HCT116 (cell line): ENCODE data around the gene ETDC. TPM values are rescaled to one million over a fixed set of nuclear protein-coding genes. Genes with fewer than 3 reads are reported as not detected.
"Not testable (repeated sequence)": the region's sequence is repeated elsewhere in the genome, so short reads cannot be mapped to it uniquely, and the experiment has no call there.

Experiments used
- ATAC-seq: fragments of 200-7000 bp; cut with Tn5 transposase; 2 replicates; pipeline ENCODE4 v1.9.1; 2020; ENCODE audit warnings: mild to moderate bottlenecking, moderate library complexity
- BruUV-seq: library from RNA; stranded (reverse); fragments of 400-500 nt; replicated peaks from 2 replicates; lab custom pipeline; 2021; lab: Mats Ljungman, UMichigan
- CTCF ChIA-PET: fragments of 300-600 bp; sonication (Branson Sonifier 250); formaldehyde crosslinking; loops from one replicate; lab custom pipeline; 2021; ENCODE audit warnings: antibody characterized with exemption; lab: Charles Lee
- POLR2A ChIA-PET: fragments of 300-600, 350-600 bp; sonication (Branson Sonifier 250); formaldehyde crosslinking; loops from one replicate; lab custom pipeline; 2021; ENCODE audit warnings: antibody characterized with exemption; lab: Charles Lee
- RAD21 ChIA-PET, 2 experiments: fragments of 300-600 bp; sonication (Branson Sonifier 250); formaldehyde crosslinking; loops; one replicate each; lab custom pipeline; 2023; ENCODE audit warnings: low total read pairs in 2 of 2; ENCODE audit not compliant: uncharacterized antibody in 2 of 2, unreplicated experiment in 2 of 2, low non-redundant PET in 1 of 2; lab: Charles Lee
- DNase-seq: peaks from one replicate; pipeline ENCODE4 v3.0.0-alpha.2; 2010; ENCODE audit warnings: low read depth, low spot score
- H2AFZ ChIP-seq: fragments of 200-600 bp; shearing (Covaris generic), sonication (generic); 2 replicates; pipeline ENCODE4 v1.6.1; 2017; ENCODE audit warnings: low read depth, mixed run types, mixed read lengths, antibody characterized with exemption, low read length; ENCODE audit not compliant: poor library complexity, severe bottlenecking
- H3K27ac ChIP-seq: 2 replicates; pipeline ENCODE4 v1.5.1; 2012; ENCODE audit warnings: low read depth, low read length
- H3K27me3 ChIP-seq: fragments of 200-600 bp; sonication (generic); 2 replicates; pipeline ENCODE4 v1.6.1; 2016; ENCODE audit warnings: mixed run types, low read length, mixed read lengths; ENCODE audit not compliant: insufficient read depth
- H3K36me3 ChIP-seq, 2 experiments: fragments of 200-500 bp in 1 of 2; fragments of 200-600 bp in 1 of 2; sonication (Bioruptor generic) in 1 of 2; sonication (generic) in 1 of 2; 2 replicates each; pipeline versions ENCODE4 v1.5.1 to v1.6.1; 2014 to 2016; ENCODE audit warnings: low read length in 2 of 2, inconsistent platforms in 1 of 2, mixed read lengths in 1 of 2, mixed run types in 1 of 2; ENCODE audit not compliant: insufficient read depth in 2 of 2, control insufficient read depth in 1 of 2
- H3K4me1 ChIP-seq, 2 experiments: fragments of 200-600 bp in 1 of 2; sonication (generic) in 1 of 2; 2 replicates each; pipeline versions ENCODE4 v1.5.1 to v1.6.1; 2012 to 2017; ENCODE audit warnings: low read length in 2 of 2, inconsistent platforms in 1 of 2, mild to moderate bottlenecking in 1 of 2, mixed read lengths in 1 of 2, mixed run types in 1 of 2, moderate library complexity in 1 of 2; ENCODE audit not compliant: insufficient read depth in 2 of 2, control insufficient read depth in 1 of 2
- H3K4me2 ChIP-seq: fragments of 200-600 bp; sonication (generic); 2 replicates; pipeline ENCODE4 v1.6.1; 2017; ENCODE audit warnings: mixed run types, low read length, mixed read lengths
- H3K4me3 ChIP-seq, 2 experiments: fragments of 200-600 bp in 1 of 2; sonication (generic) in 1 of 2; replicated peaks in 1 of 2; 2 replicates each; pipeline ENCODE4 v1.5.1; 2011 to 2016; ENCODE audit warnings: low read length in 2 of 2, control low read depth in 1 of 2, low read depth in 1 of 2, mild to moderate bottlenecking in 1 of 2, mixed read lengths in 1 of 2, mixed run types in 1 of 2
- H3K79me2 ChIP-seq: fragments of 200-600 bp; sonication (generic); 2 replicates; pipeline ENCODE4 v1.6.1; 2017; ENCODE audit warnings: mild to moderate bottlenecking, mixed run types, low read length, moderate library complexity, mixed read lengths; ENCODE audit not compliant: insufficient read depth
- H3K9ac ChIP-seq: fragments of 200-600 bp; sonication (generic); 2 replicates; pipeline ENCODE4 v1.6.1; 2016; ENCODE audit warnings: low read length, mixed read lengths
- H3K9me2 ChIP-seq: fragments of 200-600 bp; sonication (generic), shearing (Covaris generic); 2 replicates; pipeline ENCODE4 v1.6.1; 2017; ENCODE audit warnings: mixed run types, mild to moderate bottlenecking, moderate library complexity; ENCODE audit not compliant: insufficient read depth
- H3K9me3 ChIP-seq, 2 experiments: fragments of 200-500 bp in 1 of 2; fragments of 200-600 bp in 1 of 2; sonication (Bioruptor generic) in 1 of 2; sonication (generic) in 1 of 2; 2 replicates each; pipeline ENCODE4 v1.6.1; 2014 to 2017; ENCODE audit warnings: low read length in 2 of 2, mixed read lengths in 2 of 2, inconsistent platforms in 1 of 2, low read depth in 1 of 2, mild to moderate bottlenecking in 1 of 2, mixed run types in 1 of 2, moderate library complexity in 1 of 2; ENCODE audit not compliant: control insufficient read depth in 1 of 2, insufficient read depth in 1 of 2
- H4K20me1 ChIP-seq: fragments of 200-600 bp; sonication (generic), shearing (Covaris generic); 2 replicates; pipeline ENCODE4 v1.6.1; 2017; ENCODE audit warnings: mixed run types, mild to moderate bottlenecking, moderate library complexity; ENCODE audit not compliant: insufficient read depth
- CBX3 ChIP-seq: IDR thresholded peaks from 2 replicates; pipeline ENCODE4 v1.6.1; 2012; ENCODE audit warnings: low read depth
- CEBPB ChIP-seq: IDR thresholded peaks from 2 replicates; pipeline ENCODE4 v1.6.1; 2012; ENCODE audit warnings: low read depth
- EZH2phosphoT487 ChIP-seq: fragments of 200-600 bp; IDR thresholded peaks from 2 replicates; pipeline ENCODE4 v1.6.1; 2018; ENCODE audit warnings: antibody characterized with exemption, borderline replicate concordance
- FOSL1 ChIP-seq: IDR thresholded peaks from 2 replicates; pipeline ENCODE4 v1.6.1; 2012; ENCODE audit warnings: low read depth
- JUND ChIP-seq: IDR thresholded peaks from 2 replicates; pipeline ENCODE4 v1.6.1; 2012
- POLR2A ChIP-seq: IDR thresholded peaks from 2 replicates; pipeline ENCODE4 v1.7.0; 2011; ENCODE audit warnings: borderline replicate concordance; ENCODE audit not compliant: insufficient read depth, insufficient read length; ENCODE audit errors: extremely low read depth
- RAD21 ChIP-seq: IDR thresholded peaks from 2 replicates; pipeline ENCODE4 v1.6.1; 2012; ENCODE audit warnings: low read depth, mild to moderate bottlenecking
- SIN3A ChIP-seq: IDR thresholded peaks from 2 replicates; pipeline ENCODE4 v1.6.1; 2012; ENCODE audit warnings: low read depth
- SP1 ChIP-seq: IDR thresholded peaks from 2 replicates; pipeline ENCODE4 v1.6.1; 2012; ENCODE audit warnings: low read depth
- SRF ChIP-seq: IDR thresholded peaks from 2 replicates; pipeline ENCODE4 v1.6.1; 2012; ENCODE audit warnings: low read depth
- TCF7L2 ChIP-seq: IDR thresholded peaks from 2 replicates; pipeline ENCODE4 v1.7.0; 2011; ENCODE audit warnings: borderline replicate concordance, inconsistent platforms; ENCODE audit not compliant: insufficient read depth, insufficient read length; ENCODE audit errors: extremely low read depth
- ZNF274 ChIP-seq: fragments of 200-500 bp; sonication (Bioruptor generic); IDR thresholded peaks from 2 replicates; pipeline ENCODE4 v1.6.1; 2014; ENCODE audit warnings: mild to moderate bottlenecking, low read depth, low read length, inconsistent platforms
- intact Hi-C: fragments of 100-400 bp; cut with micrococcal nuclease; formaldehyde crosslinking; loops from 2 replicates; pipeline ENCODE4 v1.10.0; 2022
- total RNA-seq: library from RNA; stranded (reverse); gene quantifications from one replicate; pipeline ENCODE4 v1.2.1, GENCODE V29; 2021; ENCODE audit not compliant: unreplicated experiment
- TF ChIP-seq, protein P1 (sequence below): IDR thresholded peaks from 2 replicates; pipeline ENCODE4 v1.6.1; 2011; ENCODE audit warnings: mild to moderate bottlenecking, low read length, moderate library complexity; ENCODE audit not compliant: insufficient replicate concordance; ENCODE audit errors: extremely low read depth
- TF ChIP-seq, protein P2 (sequence below): IDR thresholded peaks from 2 replicates; pipeline ENCODE4 v1.6.1; 2012

Gene ETDC
- total RNA-seq, 1 experiment from 2014 or later = not detected

DNA sequence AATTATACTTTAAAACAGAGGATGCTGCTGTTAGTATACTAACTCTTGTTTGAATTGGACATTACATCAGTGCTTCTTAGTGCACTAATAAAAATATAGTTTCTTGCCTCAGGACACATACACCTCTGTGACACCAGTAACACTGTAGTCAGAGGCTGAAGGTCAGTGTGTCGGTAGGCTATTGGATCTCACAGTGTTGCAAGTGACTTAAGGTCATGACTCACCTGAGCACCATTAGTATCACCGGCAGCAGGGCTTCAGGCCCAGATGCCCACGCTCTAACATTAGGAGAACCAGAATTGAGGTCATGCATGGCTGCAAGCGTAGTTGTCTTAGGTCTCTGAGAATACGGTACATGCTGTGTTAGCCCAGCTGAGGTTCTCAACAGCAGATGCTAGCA, 15.2 kb downstream of the ETDC start:
- TF ChIP-seq TCF7L2 (no peak), CEBPB (no peak), POLR2A (no peak), ZNF274 (no peak), FOSL1 (no peak), SRF (no peak), SP1 (no peak), EZH2phosphoT487 (no peak), JUND (no peak), RAD21 (no peak), SIN3A (no peak), CBX3 (no peak)
- TF ChIP-seq, protein P1, sequence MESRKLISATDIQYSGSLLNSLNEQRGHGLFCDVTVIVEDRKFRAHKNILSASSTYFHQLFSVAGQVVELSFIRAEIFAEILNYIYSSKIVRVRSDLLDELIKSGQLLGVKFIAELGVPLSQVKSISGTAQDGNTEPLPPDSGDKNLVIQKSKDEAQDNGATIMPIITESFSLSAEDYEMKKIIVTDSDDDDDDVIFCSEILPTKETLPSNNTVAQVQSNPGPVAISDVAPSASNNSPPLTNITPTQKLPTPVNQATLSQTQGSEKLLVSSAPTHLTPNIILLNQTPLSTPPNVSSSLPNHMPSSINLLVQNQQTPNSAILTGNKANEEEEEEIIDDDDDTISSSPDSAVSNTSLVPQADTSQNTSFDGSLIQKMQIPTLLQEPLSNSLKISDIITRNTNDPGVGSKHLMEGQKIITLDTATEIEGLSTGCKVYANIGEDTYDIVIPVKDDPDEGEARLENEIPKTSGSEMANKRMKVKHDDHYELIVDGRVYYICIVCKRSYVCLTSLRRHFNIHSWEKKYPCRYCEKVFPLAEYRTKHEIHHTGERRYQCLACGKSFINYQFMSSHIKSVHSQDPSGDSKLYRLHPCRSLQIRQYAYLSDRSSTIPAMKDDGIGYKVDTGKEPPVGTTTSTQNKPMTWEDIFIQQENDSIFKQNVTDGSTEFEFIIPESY = no peak
- TF ChIP-seq, protein P2, sequence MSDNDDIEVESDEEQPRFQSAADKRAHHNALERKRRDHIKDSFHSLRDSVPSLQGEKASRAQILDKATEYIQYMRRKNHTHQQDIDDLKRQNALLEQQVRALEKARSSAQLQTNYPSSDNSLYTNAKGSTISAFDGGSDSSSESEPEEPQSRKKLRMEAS = no peak
- TF ChIP-seq, all 23 proteins: peak for 0
- H4K20me1 ChIP-seq = no peaks in the 10 kb centered on the region
- no peaks in the 10 kb centered on the region for H3K79me2 ChIP-seq
- BruUV-seq = no TSS peak
- H3K36me3 ChIP-seq = no peaks in the 10 kb centered on the region
- H3K9me3 ChIP-seq = no peaks in the 10 kb centered on the region
- ChIA-PET RAD21 (no interaction called here), POLR2A (no interaction called here), CTCF (no interaction called here)
- peaks cover 0 to 5% of the 10 kb centered on the region in 2 experiments; a peak in 1 of 4 replicates for H3K4me1 ChIP-seq
- H3K9ac ChIP-seq = no peak overlapping the region
- H3K27me3 ChIP-seq = no peaks in the 10 kb centered on the region
- no peak overlapping the region for H3K4me3 ChIP-seq
- intact Hi-C loops = no loop called here
- ATAC-seq (no peak), DNase-seq (no peak)
- no peak overlapping the region for H3K27ac ChIP-seq
- no peak overlapping the region for H3K4me2 ChIP-seq
- no peaks in the 10 kb centered on the region for H3K9me2 ChIP-seq
- no peak overlapping the region for H2AFZ ChIP-seq

DNA sequence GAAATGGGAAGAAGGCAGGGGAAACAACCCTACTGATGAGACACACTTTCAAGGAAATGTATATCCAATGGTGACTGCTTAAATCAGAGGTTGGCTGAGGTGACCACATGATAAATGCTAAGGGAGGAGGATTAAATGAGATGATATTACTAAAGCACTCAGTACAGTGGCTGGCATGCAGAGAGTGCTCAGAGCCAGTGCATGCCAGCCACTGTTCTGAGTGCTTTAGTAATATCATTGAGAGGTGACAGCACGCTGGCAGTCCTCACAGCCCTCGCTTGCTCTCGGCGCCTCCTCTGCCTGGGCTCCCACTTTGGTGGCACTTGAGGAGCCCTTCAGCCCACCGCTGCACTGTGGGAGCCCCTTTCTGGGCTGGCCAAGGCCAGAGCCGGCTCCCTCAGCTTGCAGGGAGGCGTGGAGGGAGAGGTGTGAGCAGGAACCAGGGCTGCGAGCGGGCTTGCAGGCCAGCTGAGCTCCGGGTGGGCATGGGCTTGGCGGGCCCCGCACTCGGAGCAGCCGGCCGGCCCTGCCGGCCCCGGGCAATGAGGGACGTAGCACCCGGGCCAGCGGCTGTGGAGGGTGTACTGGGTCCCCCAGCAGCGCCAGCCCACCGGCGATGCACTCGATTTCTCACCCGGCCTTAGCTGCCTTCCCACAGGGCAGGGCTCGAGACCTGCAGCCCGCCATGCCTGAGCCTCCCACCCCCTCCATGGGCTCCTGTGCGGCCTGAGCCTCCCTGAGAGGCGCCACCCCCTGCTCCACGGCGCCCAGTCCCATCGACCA, 15.9 kb downstream of the ETDC start:
- H3K9me2 ChIP-seq, H3K36me3 ChIP-seq, CTCF ChIA-PET, BruUV-seq, H3K27me3 ChIP-seq, DNase-seq, H3K4me2 ChIP-seq, H3K27ac ChIP-seq, H3K9me3 ChIP-seq, POLR2A ChIA-PET, H2AFZ ChIP-seq, intact Hi-C loops, H3K4me1 ChIP-seq, RAD21 ChIA-PET, H4K20me1 ChIP-seq, H3K79me2 ChIP-seq, H3K9ac ChIP-seq, ATAC-seq, H3K4me3 ChIP-seq: not testable (repeated sequence)
